ENCODE data around the gene STYXL1.

STYXL1 gene

GRCh38 chr7:75995052-75995471, 52.7 kb downstream of the STYXL1 start:
- TF ChIP-seq CTCF (conservative IDR thresholded peaks at IDR 0.05; ENCODE audit: low read length) (no peak), EZH2phosphoT487 (IDR thresholded peaks at IDR 0.05; ENCODE audit: borderline replicate concordance) (no peak)
- Histone ChIP-seq H3K36me3 (ENCODE audit: insufficient read depth, low read length) (no peaks in the 10 kb centered on the region), H3K27me3 (ENCODE audit: insufficient read depth, low read length, poor library complexity, severe bottlenecking) (no peaks in the 10 kb centered on the region), H3K9me3 (ENCODE audit: insufficient read depth, low read depth, low read length) (no peaks in the 10 kb centered on the region), H3K9me2 (replicated peaks; ENCODE audit: low read depth, low read length) (no peaks in the 10 kb centered on the region), H3K4me1 (ENCODE audit: insufficient read depth, low read length, poor library complexity, severe bottlenecking) (peaks cover 8% of the 10 kb centered on the region), H4K20me1 (ENCODE audit: insufficient read depth, low read length, poor library complexity, severe bottlenecking) (peaks cover 3% of the 10 kb centered on the region), H3K9ac (ENCODE audit: low read depth, low read length, poor library complexity, severe bottlenecking) (peak overlapping the region; percentile 71), H3K4me2 (ENCODE audit: low read depth, low read length, poor library complexity, severe bottlenecking) (peak overlapping the region; percentile 87), H3F3A (ENCODE audit: low read depth) (no peaks in the 10 kb centered on the region), H3K4me3 (ENCODE audit: low read length, poor library complexity, severe bottlenecking) (peak overlapping the region; percentile 95), H2AFZ (ENCODE audit: low read length) (peak overlapping the region; percentile 81), H3K79me2 (ENCODE audit: insufficient read depth, low read length) (no peaks in the 10 kb centered on the region)

- no peaks in the 10 kb centered on the region for H3K9me2 ChIP-seq (replicated peaks; ENCODE audit: low read depth, low read length)
- H3K9me3 ChIP-seq (ENCODE audit: insufficient read depth, low read depth, low read length): no peaks in the 10 kb centered on the region
- TF ChIP-seq EZH2phosphoT487 (IDR thresholded peaks at IDR 0.05; ENCODE audit: borderline replicate concordance) (no peak), CTCF (conservative IDR thresholded peaks at IDR 0.05; ENCODE audit: low read length) (no peak)
- no peaks in the 10 kb centered on the region for H3F3A ChIP-seq (ENCODE audit: low read depth)
- peak within 1 kb of the TSS; percentile 71 for H3K9ac ChIP-seq (ENCODE audit: low read depth, low read length, poor library complexity, severe bottlenecking)
- peaks cover 3% of the 10 kb centered on the region for H4K20me1 ChIP-seq (ENCODE audit: insufficient read depth, low read length, poor library complexity, severe bottlenecking)
- H3K4me1 ChIP-seq (ENCODE audit: insufficient read depth, low read length, poor library complexity, severe bottlenecking): peaks cover 8% of the 10 kb centered on the region
- H3K27me3 ChIP-seq (ENCODE audit: insufficient read depth, low read length, poor library complexity, severe bottlenecking): no peaks in the 10 kb centered on the region
- H3K4me3 ChIP-seq (ENCODE audit: low read length, poor library complexity, severe bottlenecking): peak within 1 kb of the TSS; percentile 95
- H3K36me3 ChIP-seq (ENCODE audit: insufficient read depth, low read length): no peaks in the 10 kb centered on the region
- H3K79me2 ChIP-seq (ENCODE audit: insufficient read depth, low read length): no peaks in the 10 kb centered on the region
- H3K4me2 ChIP-seq (ENCODE audit: low read depth, low read length, poor library complexity, severe bottlenecking): peak within 1 kb of the TSS; percentile 87
- H2AFZ ChIP-seq (ENCODE audit: low read length): peak within 1 kb of the TSS; percentile 81
Measured at GRCh38 chr7:75994388-75995051, 53.3 kb downstream of the STYXL1 start, which contains the start of gene TMEM120A. Gene TMEM120A, minus strand, starts transcription at chr7:75994595. Its CDS starts 25 bp downstream, at chr7:75994570.

- peaks cover 8% of the 10 kb centered on the region for H3K4me1 ChIP-seq (ENCODE audit: insufficient read depth, low read length, poor library complexity, severe bottlenecking)
- peaks cover 3% of the 10 kb centered on the region for H4K20me1 ChIP-seq (ENCODE audit: insufficient read depth, low read length, poor library complexity, severe bottlenecking)
- H3K4me3 ChIP-seq (ENCODE audit: low read length, poor library complexity, severe bottlenecking): peak overlapping the region; percentile 95
- peak overlapping the region; percentile 56 for H2AFZ ChIP-seq (ENCODE audit: low read length)
- peak overlapping the region; percentile 87 for H3K4me2 ChIP-seq (ENCODE audit: low read depth, low read length, poor library complexity, severe bottlenecking)
- no peaks in the 10 kb centered on the region for H3K36me3 ChIP-seq (ENCODE audit: insufficient read depth, low read length)
- no peaks in the 10 kb centered on the region for H3K27me3 ChIP-seq (ENCODE audit: insufficient read depth, low read length, poor library complexity, severe bottlenecking)
- peak overlapping the region; percentile 71 for H3K9ac ChIP-seq (ENCODE audit: low read depth, low read length, poor library complexity, severe bottlenecking)
- TF ChIP-seq EZH2phosphoT487 (IDR thresholded peaks at IDR 0.05; ENCODE audit: borderline replicate concordance) (no peak), CTCF (conservative IDR thresholded peaks at IDR 0.05; ENCODE audit: low read length) (no peak)
- H3F3A ChIP-seq (ENCODE audit: low read depth): no peaks in the 10 kb centered on the region
- no peaks in the 10 kb centered on the region for H3K9me2 ChIP-seq (replicated peaks; ENCODE audit: low read depth, low read length)
- no peaks in the 10 kb centered on the region for H3K9me3 ChIP-seq (ENCODE audit: insufficient read depth, low read depth, low read length)
- no peaks in the 10 kb centered on the region for H3K79me2 ChIP-seq (ENCODE audit: insufficient read depth, low read length)
Measured at GRCh38 chr7:75993689-75994387, 54.0 kb downstream of the STYXL1 start.

Data from Loucy (cell line).